Skeletal muscle satellite cell (primary cell): Measurements from ENCODE around the gene SLC5A6.

Experiments
- H3K27me3 ChIP-seq: 2 replicates; pipeline ENCODE4 v1.7.0; 2013; ENCODE audit warnings: low read length; ENCODE audit not compliant: control insufficient read depth, insufficient read depth
- H3K36me3 ChIP-seq: 2 replicates; pipeline ENCODE4 v1.7.0; 2013; ENCODE audit warnings: mild to moderate bottlenecking, control low read depth, low read length; ENCODE audit not compliant: insufficient read depth
- H3K4me1 ChIP-seq: 2 replicates; pipeline ENCODE4 v1.7.0; 2013; ENCODE audit warnings: low read length; ENCODE audit not compliant: control insufficient read depth, insufficient read depth
- H3K4me2 ChIP-seq: 2 replicates; pipeline ENCODE4 v1.7.0; 2013; ENCODE audit warnings: mild to moderate bottlenecking, low read length
- H3K4me3 ChIP-seq: 2 replicates; pipeline ENCODE4 v1.7.0; 2013; ENCODE audit warnings: low read length
- H3K9ac ChIP-seq: 2 replicates; pipeline ENCODE4 v1.7.0; 2013; ENCODE audit warnings: mild to moderate bottlenecking, low read depth, low read length, moderate library complexity
- H3K9me3 ChIP-seq: replicated peaks from 2 replicates; pipeline ENCODE4 v1.7.0; 2013; ENCODE audit warnings: mild to moderate bottlenecking, control low read depth, low read length

The SLC5A6 gene

GRCh38 chr2:27247893-27248292 is 35.8 kb upstream of the SLC5A6 start:
- Histone ChIP-seq H3K9ac (no peak overlapping the region), H3K4me1 (peaks cover 13% of the 10 kb centered on the region), H3K36me3 (peaks cover 19% of the 10 kb centered on the region), H3K4me2 (no peak overlapping the region), H3K4me3 (no peak overlapping the region), H3K9me3 (no peaks in the 10 kb centered on the region), H3K27me3 (peaks cover 9% of the 10 kb centered on the region)

- no peaks in the 10 kb centered on the region for H3K9me3 ChIP-seq
- peaks cover 41% of the 10 kb centered on the region for H3K36me3 ChIP-seq
- H3K4me2 ChIP-seq, result no peak overlapping the region
These were observed 33.6 kb upstream of the SLC5A6 start for GRCh38 chr2:27245626-27246025.

GRCh38 chr2:27245116-27245515 is 33.0 kb upstream of the SLC5A6 start:
- peaks cover 46% of the 10 kb centered on the region for H3K36me3 ChIP-seq
- no peak overlapping the region for H3K4me2 ChIP-seq
- H3K9me3 ChIP-seq, result no peaks in the 10 kb centered on the region
- no peak overlapping the region for H3K4me3 ChIP-seq
- peaks cover 13% of the 10 kb centered on the region for H3K4me1 ChIP-seq
- H3K27me3 ChIP-seq, result no peaks in the 10 kb centered on the region
- no peak overlapping the region for H3K9ac ChIP-seq

More at GRCh38 chr2:27245626-27246025, 33.6 kb upstream of the SLC5A6 start:
- H3K27me3 ChIP-seq, result no peaks in the 10 kb centered on the region
- H3K9ac ChIP-seq, result no peak overlapping the region
- no peak overlapping the region for H3K4me3 ChIP-seq
- H3K4me1 ChIP-seq, result peaks cover 13% of the 10 kb centered on the region

GRCh38 chr2:27243391-27244130 is 31.5 kb upstream of the SLC5A6 start:
- H3K36me3 ChIP-seq, result peaks cover 60% of the 10 kb centered on the region
- H3K4me2 ChIP-seq, result no peak overlapping the region
- H3K9me3 ChIP-seq, result no peaks in the 10 kb centered on the region
- no peak overlapping the region for H3K4me3 ChIP-seq
- no peaks in the 10 kb centered on the region for H3K27me3 ChIP-seq
- no peak overlapping the region for H3K9ac ChIP-seq
- H3K4me1 ChIP-seq, result no peaks in the 10 kb centered on the region

GRCh38 chr2:27242614-27242951 is 30.5 kb upstream of the SLC5A6 start:
- peaks cover 70% of the 10 kb centered on the region for H3K36me3 ChIP-seq
- H3K4me3 ChIP-seq, result no peak overlapping the region
- no peaks in the 10 kb centered on the region for H3K27me3 ChIP-seq
- no peaks in the 10 kb centered on the region for H3K9me3 ChIP-seq
- no peaks in the 10 kb centered on the region for H3K4me1 ChIP-seq
- no peak overlapping the region for H3K4me2 ChIP-seq
- H3K9ac ChIP-seq, result no peak overlapping the region

GRCh38 chr2:27241761-27242613 is 29.9 kb upstream of the SLC5A6 start:
- no peak overlapping the region for H3K4me2 ChIP-seq
- no peaks in the 10 kb centered on the region for H3K27me3 ChIP-seq
- H3K9me3 ChIP-seq, result no peaks in the 10 kb centered on the region
- H3K36me3 ChIP-seq, result peaks cover 74% of the 10 kb centered on the region
- H3K9ac ChIP-seq, result no peak overlapping the region
- no peak overlapping the region for H3K4me3 ChIP-seq
- H3K4me1 ChIP-seq, result no peaks in the 10 kb centered on the region

GRCh38 chr2:27240406-27240805 is 28.3 kb upstream of the SLC5A6 start:
- Histone ChIP-seq H3K27me3 (no peaks in the 10 kb centered on the region), H3K36me3 (peaks cover 88% of the 10 kb centered on the region), H3K4me2 (no peak overlapping the region), H3K9me3 (no peaks in the 10 kb centered on the region), H3K4me1 (no peaks in the 10 kb centered on the region), H3K4me3 (no peak overlapping the region), H3K9ac (no peak overlapping the region)

GRCh38 chr2:27238976-27239375 is 26.9 kb upstream of the SLC5A6 start:
- H3K4me2 ChIP-seq, result no peak overlapping the region
- H3K4me3 ChIP-seq, result no peak overlapping the region
- no peak overlapping the region for H3K9ac ChIP-seq
- H3K9me3 ChIP-seq, result no peaks in the 10 kb centered on the region
- H3K4me1 ChIP-seq, result no peaks in the 10 kb centered on the region
- peaks cover 94% of the 10 kb centered on the region for H3K36me3 ChIP-seq
- no peaks in the 10 kb centered on the region for H3K27me3 ChIP-seq

- Histone ChIP-seq H3K4me3 (no peak overlapping the region), H3K4me2 (no peak overlapping the region), H3K36me3 (peaks cover 94% of the 10 kb centered on the region), H3K9me3 (no peaks in the 10 kb centered on the region), H3K4me1 (no peaks in the 10 kb centered on the region), H3K9ac (no peak overlapping the region), H3K27me3 (no peaks in the 10 kb centered on the region)
These were observed 25.4 kb upstream of the SLC5A6 start for GRCh38 chr2:27237341-27237945.

GRCh38 chr2:27236626-27237025 is 24.6 kb upstream of the SLC5A6 start:
- Histone ChIP-seq H3K4me2 (no peak overlapping the region), H3K36me3 (peaks cover 94% of the 10 kb centered on the region), H3K9me3 (no peaks in the 10 kb centered on the region), H3K9ac (no peak overlapping the region), H3K4me3 (no peak overlapping the region), H3K27me3 (no peaks in the 10 kb centered on the region), H3K4me1 (no peaks in the 10 kb centered on the region)

- Histone ChIP-seq H3K36me3 (peaks cover 94% of the 10 kb centered on the region), H3K4me2 (no peak overlapping the region), H3K9ac (no peak overlapping the region), H3K27me3 (no peaks in the 10 kb centered on the region), H3K4me3 (no peak overlapping the region), H3K4me1 (no peaks in the 10 kb centered on the region), H3K9me3 (no peaks in the 10 kb centered on the region)
These were observed 24.1 kb upstream of the SLC5A6 start for GRCh38 chr2:27236136-27236535.
